ENCODE results near the gene AJAP1.

Gene AJAP1

DNA sequence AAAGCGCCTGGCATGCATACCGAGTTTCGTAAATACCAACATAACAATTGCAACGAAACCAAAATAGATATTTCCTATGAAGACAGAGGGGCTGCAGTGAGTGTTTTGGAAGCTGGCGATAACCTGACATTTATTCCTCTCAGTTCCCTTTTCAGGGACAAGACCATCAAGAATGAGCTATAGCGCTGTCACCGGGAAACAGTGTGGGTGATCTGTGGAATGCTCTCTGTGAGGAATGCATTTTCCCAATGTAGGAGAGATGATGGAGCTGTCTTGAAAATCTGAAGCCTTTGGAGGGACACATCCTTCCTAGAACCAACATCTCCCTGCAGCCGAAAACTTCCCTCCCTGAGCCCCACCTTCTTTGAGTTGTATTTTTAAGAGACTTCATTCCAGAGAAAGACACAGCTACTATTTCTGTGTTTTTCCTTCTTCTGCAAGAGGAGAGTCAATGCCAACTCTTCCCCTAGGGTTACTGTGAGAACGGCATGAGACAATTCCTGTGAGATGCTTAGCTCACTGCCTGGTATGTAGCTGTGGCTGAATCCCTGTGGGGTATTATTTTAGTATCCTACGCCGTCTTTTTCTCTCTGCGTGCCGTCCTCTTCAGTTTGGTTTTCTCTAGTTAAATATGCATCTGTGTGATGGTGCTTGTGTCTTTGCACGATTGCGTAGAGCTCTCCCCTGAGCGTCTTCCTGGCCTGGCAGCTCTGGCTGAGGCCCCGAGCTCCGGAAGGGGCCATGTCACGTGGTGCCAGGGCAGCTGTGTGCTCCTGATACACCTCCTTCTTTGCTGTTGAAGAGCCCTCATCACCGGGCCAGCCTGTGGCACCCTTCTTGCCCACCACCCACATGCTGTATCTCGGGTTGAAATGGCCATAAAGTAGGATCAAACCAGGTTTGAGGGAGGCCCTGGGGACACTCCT lies 45.2 kb downstream of the AJAP1 start:
- TF ChIP-seq RARB (CRISPR knock-in tag; IDR thresholded peaks at IDR 0.05) (no peak), ARNTL (CRISPR knock-in tag; IDR thresholded peaks at IDR 0.05; ENCODE audit: borderline replicate concordance, low read depth) (no peak), ZNF8 (CRISPR knock-in tag; IDR thresholded peaks at IDR 0.05) (no peak), ZNF70 (CRISPR knock-in tag; IDR thresholded peaks at IDR 0.05) (no peak), CREB5 (CRISPR knock-in tag; IDR thresholded peaks at IDR 0.05; ENCODE audit: low read depth) (no peak), OSR1 (CRISPR knock-in tag; IDR thresholded peaks at IDR 0.05) (no peak), GLIS3 (CRISPR knock-in tag; IDR thresholded peaks at IDR 0.05) (no peak), CSRNP3 (CRISPR knock-in tag; IDR thresholded peaks at IDR 0.05) (no peak), BACH2 (CRISPR knock-in tag; IDR thresholded peaks at IDR 0.05; ENCODE audit: borderline replicate concordance) (no peak), ZFP3 (CRISPR knock-in tag; IDR thresholded peaks at IDR 0.05) (no peak), ESRRG (CRISPR knock-in tag; IDR thresholded peaks at IDR 0.05) (no peak)
- ATAC-seq: no peak

DNA sequence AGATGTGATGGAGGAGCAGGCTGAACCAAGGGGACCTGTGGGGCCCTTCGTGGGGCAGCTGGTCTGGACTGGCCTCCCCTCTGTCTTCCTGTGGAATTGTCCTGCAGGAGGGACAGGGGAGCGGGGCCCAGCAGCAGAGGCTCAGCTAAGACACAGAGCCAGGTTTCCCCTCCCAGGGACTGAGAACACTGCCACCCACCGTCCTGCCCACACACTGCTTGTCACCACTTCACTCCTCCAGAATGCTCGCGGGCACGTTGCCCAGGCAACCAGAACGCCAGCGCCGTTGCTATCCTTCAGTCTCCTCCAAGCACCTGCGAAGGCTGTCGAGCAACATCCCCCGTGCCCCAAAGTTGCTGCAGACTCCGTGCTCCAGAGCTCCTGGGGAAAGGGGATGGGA lies 46.4 kb downstream of the AJAP1 start:
- TF ChIP-seq SNAI2 (CRISPR knock-in tag; IDR thresholded peaks at IDR 0.05) (no peak), OSR1 (CRISPR knock-in tag; IDR thresholded peaks at IDR 0.05) (no peak), CSDC2 (CRISPR knock-in tag; IDR thresholded peaks at IDR 0.05) (no peak), BACH2 (CRISPR knock-in tag; IDR thresholded peaks at IDR 0.05; ENCODE audit: borderline replicate concordance) (no peak), CSRNP3 (CRISPR knock-in tag; IDR thresholded peaks at IDR 0.05) (no peak), ARNTL (CRISPR knock-in tag; IDR thresholded peaks at IDR 0.05; ENCODE audit: borderline replicate concordance, low read depth) (no peak), CREB5 (CRISPR knock-in tag; IDR thresholded peaks at IDR 0.05; ENCODE audit: low read depth) (no peak), ZFP3 (CRISPR knock-in tag; IDR thresholded peaks at IDR 0.05) (no peak), TCF4 (CRISPR knock-in tag; IDR thresholded peaks at IDR 0.05; ENCODE audit: borderline replicate concordance) (no peak), ZNF70 (CRISPR knock-in tag; IDR thresholded peaks at IDR 0.05) (no peak), ZNF565 (CRISPR knock-in tag; conservative IDR thresholded peaks at IDR 0.05; ENCODE audit: low read depth) (no peak), ZFP30 (CRISPR knock-in tag; IDR thresholded peaks at IDR 0.05) (no peak), POU6F1 (CRISPR knock-in tag; IDR thresholded peaks at IDR 0.05; ENCODE audit: borderline replicate concordance, low read depth) (no peak), ISL1 (CRISPR knock-in tag; IDR thresholded peaks at IDR 0.05) (no peak), ESRRG (CRISPR knock-in tag; IDR thresholded peaks at IDR 0.05) (no peak), GLIS3 (CRISPR knock-in tag; IDR thresholded peaks at IDR 0.05) (no peak)
- TF ChIP-seq, protein P1, sequence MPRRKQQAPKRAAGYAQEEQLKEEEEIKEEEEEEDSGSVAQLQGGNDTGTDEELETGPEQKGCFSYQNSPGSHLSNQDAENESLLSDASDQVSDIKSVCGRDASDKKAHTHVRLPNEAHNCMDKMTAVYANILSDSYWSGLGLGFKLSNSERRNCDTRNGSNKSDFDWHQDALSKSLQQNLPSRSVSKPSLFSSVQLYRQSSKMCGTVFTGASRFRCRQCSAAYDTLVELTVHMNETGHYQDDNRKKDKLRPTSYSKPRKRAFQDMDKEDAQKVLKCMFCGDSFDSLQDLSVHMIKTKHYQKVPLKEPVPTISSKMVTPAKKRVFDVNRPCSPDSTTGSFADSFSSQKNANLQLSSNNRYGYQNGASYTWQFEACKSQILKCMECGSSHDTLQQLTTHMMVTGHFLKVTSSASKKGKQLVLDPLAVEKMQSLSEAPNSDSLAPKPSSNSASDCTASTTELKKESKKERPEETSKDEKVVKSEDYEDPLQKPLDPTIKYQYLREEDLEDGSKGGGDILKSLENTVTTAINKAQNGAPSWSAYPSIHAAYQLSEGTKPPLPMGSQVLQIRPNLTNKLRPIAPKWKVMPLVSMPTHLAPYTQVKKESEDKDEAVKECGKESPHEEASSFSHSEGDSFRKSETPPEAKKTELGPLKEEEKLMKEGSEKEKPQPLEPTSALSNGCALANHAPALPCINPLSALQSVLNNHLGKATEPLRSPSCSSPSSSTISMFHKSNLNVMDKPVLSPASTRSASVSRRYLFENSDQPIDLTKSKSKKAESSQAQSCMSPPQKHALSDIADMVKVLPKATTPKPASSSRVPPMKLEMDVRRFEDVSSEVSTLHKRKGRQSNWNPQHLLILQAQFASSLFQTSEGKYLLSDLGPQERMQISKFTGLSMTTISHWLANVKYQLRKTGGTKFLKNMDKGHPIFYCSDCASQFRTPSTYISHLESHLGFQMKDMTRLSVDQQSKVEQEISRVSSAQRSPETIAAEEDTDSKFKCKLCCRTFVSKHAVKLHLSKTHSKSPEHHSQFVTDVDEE (CRISPR knock-in tag; IDR thresholded peaks at IDR 0.05): no peak
- TF ChIP-seq, protein P2, sequence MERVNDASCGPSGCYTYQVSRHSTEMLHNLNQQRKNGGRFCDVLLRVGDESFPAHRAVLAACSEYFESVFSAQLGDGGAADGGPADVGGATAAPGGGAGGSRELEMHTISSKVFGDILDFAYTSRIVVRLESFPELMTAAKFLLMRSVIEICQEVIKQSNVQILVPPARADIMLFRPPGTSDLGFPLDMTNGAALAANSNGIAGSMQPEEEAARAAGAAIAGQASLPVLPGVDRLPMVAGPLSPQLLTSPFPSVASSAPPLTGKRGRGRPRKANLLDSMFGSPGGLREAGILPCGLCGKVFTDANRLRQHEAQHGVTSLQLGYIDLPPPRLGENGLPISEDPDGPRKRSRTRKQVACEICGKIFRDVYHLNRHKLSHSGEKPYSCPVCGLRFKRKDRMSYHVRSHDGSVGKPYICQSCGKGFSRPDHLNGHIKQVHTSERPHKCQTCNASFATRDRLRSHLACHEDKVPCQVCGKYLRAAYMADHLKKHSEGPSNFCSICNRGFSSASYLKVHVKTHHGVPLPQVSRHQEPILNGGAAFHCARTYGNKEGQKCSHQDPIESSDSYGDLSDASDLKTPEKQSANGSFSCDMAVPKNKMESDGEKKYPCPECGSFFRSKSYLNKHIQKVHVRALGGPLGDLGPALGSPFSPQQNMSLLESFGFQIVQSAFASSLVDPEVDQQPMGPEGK (CRISPR knock-in tag; IDR thresholded peaks at IDR 0.05; ENCODE audit: borderline replicate concordance): no peak
- ATAC-seq: no peak
